NCI-H146 treated with DMSO at 0.1 percent for 48 hours (cell line): ENCODE results near the gene UNC13C.
"Not testable (repeated sequence)": the region's sequence is repeated elsewhere in the genome, so short reads cannot be mapped to it uniquely, and the experiment has no call there.

Source experiments
- DNase-seq: peaks from one replicate; lab custom pipeline; 2025; ENCODE audit not compliant: unreplicated experiment; lab: John Stamatoyannopoulos, UW

Gene UNC13C

DNA sequence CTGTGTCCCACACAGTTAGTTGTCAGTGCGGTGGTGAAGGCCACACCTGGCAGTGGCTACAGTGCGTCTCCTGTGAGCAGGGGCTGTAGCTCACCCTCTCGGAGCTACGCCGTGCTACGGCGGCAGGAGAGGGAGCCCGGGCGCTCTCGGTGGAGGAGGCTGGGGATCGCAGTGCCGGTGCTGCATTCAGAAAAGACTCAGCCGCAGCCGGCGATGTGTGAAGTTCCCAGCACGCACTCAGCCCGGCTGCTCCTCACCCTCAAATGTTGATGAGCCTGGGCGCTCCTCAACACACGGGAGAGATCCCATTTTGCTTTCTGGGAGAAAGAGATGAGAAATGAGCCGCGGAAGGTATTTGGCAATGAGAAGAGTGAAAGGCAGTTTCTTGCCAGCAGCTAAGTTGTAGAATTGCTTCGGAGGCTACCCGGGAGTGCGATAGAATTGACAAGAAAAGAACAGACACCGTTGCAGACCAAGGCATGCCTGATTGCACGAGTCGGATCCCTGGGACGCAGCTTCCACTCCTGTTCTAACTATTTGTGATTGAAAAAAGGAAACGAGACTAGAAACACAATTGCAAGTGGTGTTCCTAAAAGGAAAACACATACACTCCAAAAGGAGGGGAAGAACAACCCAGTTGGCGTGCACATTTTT lies at the start of gene UNC13C:
Gene UNC13C, plus strand, starts transcription at position 189 of the 654 bp plus-strand sequence. CDS start 34,463 bp downstream, outside the sequence.
- DNase-seq, result no peak

DNA sequence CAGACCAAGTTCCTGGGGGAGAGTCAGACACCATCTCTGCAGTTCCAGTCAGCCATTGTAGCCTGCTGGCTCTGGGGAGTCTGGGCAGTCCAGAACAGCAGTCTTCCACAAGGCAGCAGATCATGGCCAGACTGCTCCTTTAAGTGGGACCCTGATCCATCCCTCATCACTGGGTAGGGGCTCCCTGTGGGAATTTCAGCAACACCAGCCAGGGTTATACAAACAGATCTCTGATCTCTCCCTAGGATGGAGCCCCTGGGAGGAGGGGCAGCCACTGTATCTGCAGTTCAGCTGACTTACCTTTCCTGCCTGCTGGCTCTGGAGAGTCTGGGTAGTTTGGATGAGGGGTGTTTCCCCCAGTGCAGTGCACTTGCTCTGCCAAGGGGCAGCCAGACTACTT lies 42.1 kb upstream of the UNC13C start:
- no peak for DNase-seq

DNA sequence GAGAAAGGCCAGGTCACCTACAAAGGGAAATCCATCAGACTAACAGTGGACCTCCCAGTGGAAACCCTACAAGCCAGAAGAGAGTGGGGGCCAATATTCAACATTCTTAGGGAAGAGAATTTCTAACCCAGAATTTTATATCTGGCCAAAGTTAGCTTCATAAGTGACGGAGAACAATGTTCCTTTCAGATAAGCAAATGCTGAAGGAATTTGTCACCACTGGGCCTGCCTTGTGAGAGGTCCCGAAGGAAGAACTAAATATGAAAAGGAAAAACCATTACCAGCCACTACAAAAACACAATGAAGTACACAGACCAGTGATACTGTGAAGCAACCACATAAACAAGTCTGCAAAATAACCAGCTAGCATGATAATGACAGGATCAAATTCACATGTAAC lies 40.6 kb upstream of the UNC13C start:
- DNase-seq, result not testable (repeated sequence)

DNA sequence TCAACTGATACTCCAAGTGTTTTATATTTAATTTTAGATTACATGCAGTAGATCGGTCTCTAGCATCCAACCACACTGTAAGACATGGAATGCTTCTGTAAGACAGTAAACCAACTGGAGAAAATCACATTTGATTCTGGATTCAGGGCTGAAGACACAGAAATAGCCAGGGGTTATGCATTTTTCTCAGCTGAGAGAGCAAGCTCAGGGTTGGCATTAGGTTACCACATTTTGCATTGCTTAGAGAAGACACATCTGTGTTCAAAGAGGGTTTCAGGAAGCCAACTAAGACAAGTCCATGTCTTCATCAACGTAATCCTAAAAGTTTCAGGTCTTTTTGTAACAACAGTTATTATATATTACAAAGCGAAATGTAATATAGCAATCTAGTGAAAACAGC lies 27.7 kb upstream of the UNC13C start:
- no peak for DNase-seq

DNA sequence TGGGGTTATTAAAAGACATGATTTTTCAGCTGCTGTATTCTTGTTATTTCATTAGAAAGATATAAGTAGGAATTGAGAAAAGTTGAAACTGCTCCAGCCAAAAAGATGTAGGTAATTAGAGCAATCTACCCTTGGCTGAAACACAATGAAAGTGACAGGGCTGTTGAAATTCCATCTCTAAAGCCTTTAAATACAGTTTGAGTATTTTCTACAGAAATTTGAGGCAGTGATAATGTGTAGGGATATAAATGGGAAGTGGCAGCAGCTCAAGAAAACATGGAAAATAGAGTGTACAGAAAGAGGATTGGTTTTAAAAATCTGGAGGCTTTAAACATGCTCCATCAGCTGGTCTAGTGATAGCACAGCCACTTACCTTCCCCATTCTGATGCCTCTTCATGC lies 22.8 kb upstream of the UNC13C start:
- no peak for DNase-seq

DNA sequence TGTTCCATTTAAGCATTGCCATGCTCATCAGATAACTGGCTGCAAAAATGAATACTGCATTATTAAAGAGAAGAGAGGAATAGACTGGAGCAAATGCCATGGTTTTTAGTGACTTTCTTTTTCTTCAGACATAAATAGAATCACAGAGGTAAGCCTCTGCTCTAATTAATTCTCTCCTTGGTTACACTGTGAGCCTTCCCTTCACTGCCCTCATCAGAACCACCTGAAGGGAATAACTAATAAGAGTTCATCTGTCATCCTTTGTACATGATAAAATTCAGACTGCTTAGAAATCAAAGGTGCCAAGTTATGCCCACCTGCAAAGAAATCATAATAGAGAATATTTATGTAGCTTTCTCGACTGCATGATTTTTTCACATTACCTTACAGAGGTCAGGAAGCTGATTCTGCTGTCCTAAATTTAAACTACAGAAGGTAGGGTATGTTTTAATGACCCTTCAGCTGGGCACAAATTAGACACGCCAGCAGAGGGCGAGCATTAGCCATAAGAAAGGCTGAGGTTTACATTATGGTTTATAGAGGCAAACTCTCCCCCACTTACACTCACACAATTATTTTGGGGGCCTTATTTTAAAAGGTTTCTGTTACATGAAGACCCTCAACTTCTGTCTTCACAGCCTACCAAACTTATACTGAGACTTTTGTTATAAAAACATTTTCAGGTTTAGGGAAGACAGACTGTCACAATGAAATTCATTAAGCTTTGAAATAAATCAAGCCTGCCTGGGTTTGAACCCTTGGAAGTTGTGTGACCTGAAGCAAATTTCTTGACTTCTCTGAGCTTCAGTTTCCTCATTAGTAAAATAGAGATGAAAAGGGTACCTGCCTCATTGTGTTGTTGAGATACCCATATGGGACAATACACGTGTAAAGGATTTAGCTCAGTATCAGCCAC lies 15.3 kb upstream of the UNC13C start:
- no peak for DNase-seq

DNA sequence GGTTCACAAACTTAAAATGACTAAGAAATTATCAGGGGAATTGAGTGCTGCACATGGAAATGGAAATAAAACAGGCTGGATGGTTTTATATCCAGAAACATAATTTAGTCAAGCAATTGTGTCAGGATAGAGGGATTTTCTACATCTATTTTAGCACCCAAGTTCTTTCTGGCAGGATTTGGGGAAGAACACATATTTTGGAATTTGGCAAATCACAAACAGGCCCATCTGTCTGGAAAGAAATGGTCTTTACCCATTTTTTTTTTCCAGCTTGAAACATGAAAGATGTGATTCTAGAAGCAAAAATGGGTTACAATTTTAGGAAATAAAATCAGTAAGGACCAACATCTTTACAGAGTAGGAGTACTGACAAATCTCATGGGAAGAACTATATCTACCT lies 14.4 kb upstream of the UNC13C start:
- no peak for DNase-seq

DNA sequence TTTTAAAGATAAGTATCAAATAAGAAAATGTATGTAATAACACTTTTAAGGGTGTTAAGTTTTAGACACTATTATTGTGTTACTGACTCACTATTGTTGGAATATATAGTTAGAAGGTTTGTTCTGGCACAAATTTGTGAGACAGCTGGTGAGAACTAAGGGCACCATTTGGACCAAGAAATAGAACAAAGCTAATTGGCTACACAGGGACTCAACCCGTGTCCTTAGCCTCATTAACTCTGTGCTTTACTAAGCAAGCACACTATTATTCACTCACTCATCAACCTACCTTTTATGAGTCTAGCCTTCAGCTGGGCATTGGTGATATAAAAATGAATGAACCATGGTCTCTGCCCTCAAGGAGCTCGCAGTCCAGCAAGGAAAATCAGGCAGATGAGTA lies 4.1 kb upstream of the UNC13C start:
- no peak for DNase-seq

DNA sequence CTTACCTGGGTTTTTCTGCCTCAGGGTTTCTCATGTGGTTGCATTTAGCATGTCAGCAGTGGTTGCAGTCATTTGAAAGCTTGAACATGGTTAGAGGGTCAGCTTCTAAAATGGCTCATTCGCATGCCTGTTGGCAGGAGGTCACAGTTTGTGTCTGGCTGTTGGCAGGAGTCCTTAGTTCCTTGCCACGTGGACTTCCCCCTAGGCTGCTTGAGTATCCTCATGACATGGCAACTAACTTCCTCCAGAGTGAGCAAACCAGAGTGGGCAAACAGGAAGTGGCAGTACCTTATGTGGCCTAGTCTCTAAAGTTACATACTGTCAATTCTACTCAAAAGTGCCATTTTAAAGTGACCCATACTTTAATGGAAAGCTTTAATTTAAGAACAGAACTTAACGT lies 3.4 kb upstream of the UNC13C start:
- no peak for DNase-seq

DNA sequence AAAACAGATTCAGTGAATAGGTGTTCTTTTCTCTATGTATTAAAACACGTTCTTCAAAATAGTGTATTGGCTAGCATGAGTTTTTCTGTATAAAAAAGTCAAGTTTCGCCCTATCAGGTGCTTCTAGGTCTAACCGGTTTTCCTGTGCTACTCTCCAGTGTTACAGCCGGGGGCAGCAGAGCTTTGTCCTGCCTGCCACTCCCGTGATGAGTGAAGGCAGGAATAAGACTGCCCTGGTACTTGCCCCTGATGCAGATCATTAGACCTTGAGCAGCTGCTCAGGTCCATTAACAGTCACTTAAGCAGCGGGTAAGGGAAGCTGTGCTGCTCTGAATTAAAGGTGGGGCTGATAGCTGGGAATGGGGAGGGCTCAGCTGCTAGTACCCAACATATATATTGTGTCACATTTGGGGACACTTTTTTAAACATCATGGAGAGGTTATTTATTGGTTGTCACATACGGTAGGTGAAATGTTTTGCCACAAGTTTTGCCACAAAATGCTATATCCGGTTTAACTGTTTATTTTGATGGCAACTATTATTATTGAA lies 1.3 kb upstream of the UNC13C start:
- DNase-seq, result no peak

DNA sequence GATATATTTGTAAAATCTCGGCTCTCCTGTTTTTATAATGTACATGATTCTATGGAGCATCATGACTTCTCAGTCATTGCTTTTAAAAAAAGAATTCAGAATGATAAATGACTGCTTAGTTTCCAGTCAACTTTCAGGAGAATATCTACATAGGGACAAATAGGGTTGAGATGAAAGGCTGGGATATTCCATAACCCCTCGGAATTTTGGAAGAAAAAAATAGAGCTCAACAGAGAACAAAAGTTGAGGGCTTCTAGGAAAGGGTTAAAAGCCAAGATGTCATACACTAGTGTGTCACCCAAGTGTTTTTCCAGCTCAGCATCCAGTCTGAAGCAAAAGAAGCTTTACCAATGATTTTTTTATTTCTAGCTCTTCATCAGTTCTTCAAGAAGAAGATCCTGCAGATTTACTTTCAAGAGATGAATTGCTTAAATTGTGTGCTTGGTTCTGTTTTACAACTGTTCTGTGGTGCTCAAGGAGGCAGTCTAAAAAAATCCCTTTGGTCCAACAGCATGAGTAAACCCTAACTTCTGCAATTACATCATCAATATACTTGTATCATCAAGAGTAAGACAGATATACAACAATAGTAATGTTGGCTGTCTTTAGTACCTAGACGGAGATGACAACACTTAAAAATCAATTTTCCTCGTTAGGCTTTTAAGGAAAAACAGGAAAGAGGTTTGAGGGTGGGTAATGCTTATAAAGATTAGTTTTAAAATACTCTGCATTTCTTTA lies 979 bp downstream of the UNC13C start:
- DNase-seq, result no peak

DNA sequence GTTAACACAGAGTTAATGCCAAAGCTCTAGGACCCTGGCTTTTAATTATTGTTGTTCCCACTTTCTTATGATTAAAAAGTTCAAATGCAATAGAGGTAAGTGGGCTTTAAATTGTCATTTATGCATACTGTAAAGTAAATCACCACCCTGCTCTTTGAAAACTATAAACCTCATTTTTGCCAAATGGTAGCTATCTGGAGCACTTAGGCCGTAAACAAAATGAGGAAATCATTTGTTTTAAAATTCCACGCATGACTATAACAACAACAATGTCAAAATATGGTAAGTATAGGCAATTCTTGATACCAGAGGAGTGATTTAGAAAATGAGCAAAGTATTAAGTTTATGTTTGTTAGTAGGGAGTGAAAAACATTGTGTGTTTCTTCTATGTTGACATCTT lies 1.8 kb downstream of the UNC13C start:
- no peak for DNase-seq

DNA sequence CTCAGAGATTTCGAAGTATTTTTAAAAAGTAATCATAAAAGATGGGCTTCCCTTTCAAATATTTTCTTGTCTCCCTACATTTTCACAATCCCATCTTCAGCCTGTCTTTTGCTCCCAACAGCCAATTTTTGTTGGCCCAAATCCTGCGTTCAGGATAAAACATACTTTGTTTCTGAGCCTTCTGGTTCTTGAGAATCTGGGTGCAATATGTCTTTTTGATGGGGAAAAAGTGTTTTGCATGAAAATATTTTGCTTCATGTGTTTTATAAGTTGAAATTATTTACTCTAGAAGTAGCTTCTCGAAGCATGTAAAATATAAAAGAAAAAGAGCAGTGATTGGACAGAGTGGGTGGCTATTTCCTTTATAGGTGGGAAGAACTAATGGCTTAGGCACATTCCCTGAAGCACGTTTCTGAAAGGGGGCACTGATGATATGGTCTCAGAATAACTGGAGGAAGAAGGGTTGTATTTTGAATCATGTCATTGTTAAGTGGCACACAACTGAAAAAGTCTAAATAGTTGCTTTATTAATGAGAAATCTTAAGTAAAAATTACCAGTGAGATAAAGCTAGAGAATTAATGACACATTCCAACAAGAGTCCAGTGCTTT lies 3.9 kb downstream of the UNC13C start:
- DNase-seq, result no peak

DNA sequence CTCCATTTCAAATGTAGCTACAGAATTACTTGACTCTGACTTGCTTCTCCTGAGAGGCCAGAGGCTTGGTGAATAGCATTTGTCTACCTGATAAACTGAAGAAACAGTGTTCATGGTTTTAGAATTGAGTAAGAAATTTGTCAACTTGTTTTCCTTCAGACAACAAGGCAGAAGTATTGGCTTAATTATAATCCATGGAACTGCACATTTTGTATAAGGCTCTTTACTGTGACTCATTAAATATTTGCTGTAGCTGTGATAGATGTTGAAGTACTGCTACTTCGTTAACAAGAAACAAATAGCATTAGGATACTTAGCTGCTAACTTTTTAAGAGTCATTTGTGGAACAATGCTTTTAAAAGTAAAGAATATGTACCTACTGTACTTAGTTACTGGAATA lies 4.6 kb downstream of the UNC13C start:
- DNase-seq, result no peak

DNA sequence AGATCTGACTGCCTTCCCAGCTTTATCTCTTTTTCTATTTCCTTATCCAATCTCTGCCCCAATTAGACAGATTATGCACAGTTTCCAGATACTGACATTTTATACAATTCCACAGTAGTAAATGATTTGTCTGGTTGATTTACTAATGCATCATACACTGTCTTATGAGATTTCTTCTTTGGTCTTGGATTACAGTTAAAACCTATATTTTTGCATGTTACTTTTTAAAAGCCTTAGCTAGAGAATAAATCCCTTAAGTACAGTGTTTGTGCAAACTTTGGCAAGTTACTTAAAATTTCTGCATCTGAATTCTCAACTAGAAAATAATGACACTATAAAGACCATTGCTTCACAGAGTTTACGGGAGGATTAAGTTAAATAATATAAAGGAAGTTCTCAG lies 6.0 kb downstream of the UNC13C start:
- no peak for DNase-seq

DNA sequence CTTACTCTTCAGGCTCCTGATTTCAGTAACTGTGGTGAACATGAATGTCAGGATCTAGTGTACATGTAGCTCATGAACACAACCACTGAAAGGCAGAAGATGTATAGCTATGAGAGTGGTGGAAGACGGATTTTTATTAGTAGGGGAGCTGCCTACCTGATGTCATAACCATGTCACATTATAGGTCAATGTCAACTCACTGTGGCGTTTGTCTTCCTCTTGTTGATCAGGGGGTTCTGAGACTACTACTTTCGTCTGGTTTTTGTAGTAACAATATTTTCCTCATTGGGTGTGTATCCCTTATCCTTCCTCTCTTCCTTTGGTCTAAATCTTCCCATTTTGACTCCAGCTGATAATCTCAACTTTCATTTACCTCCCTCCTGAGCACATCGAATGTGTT lies 7.3 kb downstream of the UNC13C start:
- no peak for DNase-seq

DNA sequence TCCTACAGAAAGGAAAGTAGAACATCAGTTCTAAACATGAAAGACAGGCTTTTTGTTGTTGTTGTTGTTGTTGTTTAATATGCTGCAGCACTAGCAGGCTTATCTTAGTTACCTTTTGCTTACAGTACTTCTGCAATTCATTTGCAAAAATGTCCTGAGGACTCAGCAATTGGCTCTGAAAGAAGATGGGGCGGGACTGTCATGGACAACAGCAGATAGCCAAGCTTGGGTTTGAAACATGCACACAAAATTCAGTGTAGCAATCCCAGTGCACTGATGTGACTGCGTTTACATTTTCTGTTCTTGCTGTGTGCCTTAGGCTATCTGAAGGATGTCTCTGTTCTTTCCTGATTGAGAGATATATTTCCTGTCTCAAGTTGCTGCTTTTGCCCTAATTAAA lies 9.2 kb downstream of the UNC13C start:
- DNase-seq, result no peak

DNA sequence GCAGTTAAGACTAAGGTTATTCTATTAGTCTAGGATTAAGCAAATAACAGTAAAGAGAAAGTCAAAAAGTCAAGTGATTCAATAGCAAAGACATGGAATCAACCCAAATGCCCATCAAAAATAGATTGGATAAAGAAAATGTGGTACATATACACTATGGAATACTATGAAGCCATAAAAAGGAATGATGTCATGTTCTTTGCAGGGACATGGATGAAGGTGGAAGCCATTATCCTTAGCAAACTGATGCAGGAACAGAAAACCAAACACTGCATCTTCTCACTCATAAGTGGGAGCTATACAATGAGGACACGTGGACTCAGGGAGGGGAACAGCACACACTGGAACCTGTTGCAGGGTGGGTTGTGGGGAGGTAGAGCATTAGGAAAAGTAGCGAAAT lies 29.0 kb downstream of the UNC13C start:
- no peak for DNase-seq

DNA sequence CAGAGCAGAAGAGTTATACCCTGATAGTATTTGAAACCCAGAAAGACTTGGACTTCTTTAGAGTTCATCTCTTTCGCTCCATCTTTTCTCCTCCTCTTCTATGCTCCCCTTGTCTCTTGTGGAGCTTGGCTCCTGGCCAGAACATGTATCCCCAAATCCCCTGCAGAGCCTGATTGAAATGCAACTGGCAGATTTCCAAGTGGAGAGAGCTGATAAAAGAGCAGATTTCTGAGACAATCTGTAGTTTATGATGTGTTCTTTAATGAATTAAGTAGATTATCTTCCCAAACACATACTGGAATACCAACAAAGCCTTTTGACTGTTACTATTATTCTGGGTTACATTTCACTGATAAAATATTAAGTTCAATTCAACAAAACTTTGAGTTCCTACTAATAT lies 33.4 kb downstream of the UNC13C start:
- DNase-seq, result no peak

DNA sequence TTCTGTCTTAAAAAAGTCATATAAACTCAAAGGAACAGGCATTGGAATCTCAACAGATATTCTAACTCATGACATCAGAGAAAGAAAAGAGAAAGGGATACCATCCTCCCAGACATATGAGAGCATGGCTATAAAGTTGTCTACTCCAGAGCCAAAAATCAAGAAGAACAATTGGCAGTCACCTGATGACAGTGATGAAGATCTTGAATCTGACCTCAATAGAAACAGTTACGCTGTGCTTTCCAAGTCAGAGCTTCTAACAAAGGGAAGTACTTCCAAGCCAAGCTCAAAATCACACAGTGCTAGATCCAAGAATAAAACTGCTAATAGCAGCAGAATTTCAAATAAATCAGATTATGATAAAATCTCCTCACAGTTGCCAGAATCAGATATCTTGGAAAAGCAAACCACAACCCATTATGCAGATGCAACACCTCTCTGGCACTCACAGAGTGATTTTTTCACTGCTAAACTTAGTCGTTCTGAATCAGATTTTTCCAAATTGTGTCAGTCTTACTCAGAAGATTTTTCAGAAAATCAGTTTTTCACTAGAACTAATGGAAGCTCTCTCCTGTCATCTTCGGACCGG lies 35.9 kb downstream of the UNC13C start:
- DNase-seq, result no peak

DNA sequence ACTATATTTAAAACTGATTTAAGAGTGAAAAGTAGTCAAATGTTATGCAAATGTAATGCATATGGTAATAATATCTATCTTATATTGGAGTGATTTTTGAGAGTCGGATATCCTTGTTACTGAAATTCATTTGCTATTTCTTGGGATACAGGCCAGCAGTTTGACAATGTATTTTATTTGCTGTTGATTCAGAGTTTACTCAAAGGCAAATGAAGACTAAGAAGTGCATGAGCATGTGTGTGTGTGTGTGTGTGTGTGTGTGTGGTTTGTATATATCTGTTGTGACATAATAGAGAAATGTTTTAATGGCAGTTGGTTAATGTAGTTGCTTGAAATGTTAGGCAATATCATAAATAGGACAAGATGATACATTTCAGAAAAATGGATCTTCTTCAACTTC lies 39.0 kb downstream of the UNC13C start:
- DNase-seq, result no peak
